ENCODE results near the gene CDC42BPA. TPM values are rescaled to one million over a fixed set of nuclear protein-coding genes. Genes with fewer than 3 reads are reported as not detected.

CDC42BPA gene
- total and polyA plus RNA-seq, 2 of the 13 experiments (the other 11 are each of a cell fraction or from before 2014, with no cell fraction given), result 6.5 to 16.0 TPM

- Histone ChIP-seq H3K27me3 (ENCODE audit: control insufficient read depth in 1 of 2, insufficient read depth in 2 of 2, low read length in 2 of 2) (no peaks in the 10 kb centered on the region), H3K4me2 (ENCODE audit: low read depth, low read length) (no peak overlapping the region), H3K9ac (ENCODE audit: insufficient read depth, low read depth, low read length) (no peak overlapping the region), H4K20me1 (ENCODE audit: insufficient read depth, low read length) (no peaks in the 10 kb centered on the region), H3K9me3 (ENCODE audit: low read length) (no peaks in the 10 kb centered on the region), H3K36me3 (replicated peaks in 1 of 2; ENCODE audit: control insufficient read depth in 1 of 2, insufficient read depth in 2 of 2, low read length in 2 of 2) (peaks cover 20 to 45% of the 10 kb centered on the region in 2 experiments; a peak in 4 of 5 replicates), H3K4me1 (ENCODE audit: insufficient read depth, low read length) (peaks cover 35% of the 10 kb centered on the region), H3K4me3 (replicated peaks in 1 of 3; ENCODE audit: insufficient read depth in 1 of 3, low read depth in 2 of 3, low read length in 3 of 3) (no peak overlapping the region), H3K27ac (ENCODE audit: extremely low read length, insufficient read depth, low read length) (no peak overlapping the region), H2AFZ (ENCODE audit: low read length) (no peak overlapping the region), H3K79me2 (ENCODE audit: insufficient read depth, low read length) (no peaks in the 10 kb centered on the region)
- intact Hi-C loops (cut with micrococcal nuclease; ENCODE audit: unreplicated experiment), result no loop called here
- TF ChIP-seq ZNF569 (CRISPR knock-in tag; IDR thresholded peaks at IDR 0.05; ENCODE audit: borderline replicate concordance), result no peak
- TF ChIP-seq RBM22 (optimal IDR thresholded peaks at IDR 0.05; ENCODE audit: low read length), result peak; percentile 49
- no peak for TF ChIP-seq ZNF225 (CRISPR knock-in tag; IDR thresholded peaks at IDR 0.05)
- TF ChIP-seq HOMEZ (CRISPR knock-in tag; IDR thresholded peaks at IDR 0.05; ENCODE audit: low read depth), result no peak
- no peak for TF ChIP-seq ZNF549 (CRISPR knock-in tag; IDR thresholded peaks at IDR 0.05)
- no peak for TF ChIP-seq ZNF432 (CRISPR knock-in tag; IDR thresholded peaks at IDR 0.05; ENCODE audit: borderline replicate concordance)
- TF ChIP-seq ZNF33A (CRISPR knock-in tag; IDR thresholded peaks at IDR 0.05; ENCODE audit: borderline replicate concordance), result no peak
- FAIRE-seq (no peak), ATAC-seq (no peak), DNase-seq (ENCODE audit: low spot score) (no peak)
- 96% methylated on average over 21 of the region's 21 CpGs for WGBS (ENCODE audit: low lambda C conversion rate)
- TSS peak; percentile 58 for BruUV-seq (replicated peaks)
- ChIA-PET CTCF (ENCODE audit: low intra/inter-chr PET ratio, low total read pairs) (no interaction called here), POLR2A (no interaction called here)
- in situ Hi-C loops (cut with HindIII; ENCODE audit: extremely low pct_ligation_motif_present, low pct_unique_long_range_greater_than_20kb), result no loop called here
These were observed 331.7 kb downstream of the CDC42BPA start for GRCh38 chr1:226986496-226987178.
